ENCODE measurements around the gene ENPP3.
"Not testable (repeated sequence)": the region's sequence is repeated elsewhere in the genome, so short reads cannot be mapped to it uniquely, and the experiment has no call there.

- TF ChIP-seq, protein P1, sequence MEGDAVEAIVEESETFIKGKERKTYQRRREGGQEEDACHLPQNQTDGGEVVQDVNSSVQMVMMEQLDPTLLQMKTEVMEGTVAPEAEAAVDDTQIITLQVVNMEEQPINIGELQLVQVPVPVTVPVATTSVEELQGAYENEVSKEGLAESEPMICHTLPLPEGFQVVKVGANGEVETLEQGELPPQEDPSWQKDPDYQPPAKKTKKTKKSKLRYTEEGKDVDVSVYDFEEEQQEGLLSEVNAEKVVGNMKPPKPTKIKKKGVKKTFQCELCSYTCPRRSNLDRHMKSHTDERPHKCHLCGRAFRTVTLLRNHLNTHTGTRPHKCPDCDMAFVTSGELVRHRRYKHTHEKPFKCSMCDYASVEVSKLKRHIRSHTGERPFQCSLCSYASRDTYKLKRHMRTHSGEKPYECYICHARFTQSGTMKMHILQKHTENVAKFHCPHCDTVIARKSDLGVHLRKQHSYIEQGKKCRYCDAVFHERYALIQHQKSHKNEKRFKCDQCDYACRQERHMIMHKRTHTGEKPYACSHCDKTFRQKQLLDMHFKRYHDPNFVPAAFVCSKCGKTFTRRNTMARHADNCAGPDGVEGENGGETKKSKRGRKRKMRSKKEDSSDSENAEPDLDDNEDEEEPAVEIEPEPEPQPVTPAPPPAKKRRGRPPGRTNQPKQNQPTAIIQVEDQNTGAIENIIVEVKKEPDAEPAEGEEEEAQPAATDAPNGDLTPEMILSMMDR (IDR thresholded peaks at IDR 0.05 in 2 of 3, conservative IDR thresholded peaks at IDR 0.05 in 1 of 3; ENCODE audit: insufficient read depth in 2 of 3, low read depth in 1 of 3, low read length in 3 of 3): not testable (repeated sequence)
- TF ChIP-seq PRDM10 (IDR thresholded peaks at IDR 0.05; ENCODE audit: partially characterized antibody); NFIC (IDR thresholded peaks at IDR 0.05); ARHGAP35 (IDR thresholded peaks at IDR 0.05; ENCODE audit: partially characterized antibody); ZNF140 (CRISPR knock-in tag; IDR thresholded peaks at IDR 0.05); TFAM (CRISPR knock-in tag; conservative IDR thresholded peaks at IDR 0.05); HDAC1 (IDR thresholded peaks at IDR 0.05); GABPA (tag; conservative IDR thresholded peaks at IDR 0.05; ENCODE audit: low read depth); EZH2 (IDR thresholded peaks at IDR 0.05; ENCODE audit: borderline replicate concordance, low read depth, low read length); CBFA2T2 (conservative IDR thresholded peaks at IDR 0.05): not testable (repeated sequence)
- TF ChIP-seq, protein P2, sequence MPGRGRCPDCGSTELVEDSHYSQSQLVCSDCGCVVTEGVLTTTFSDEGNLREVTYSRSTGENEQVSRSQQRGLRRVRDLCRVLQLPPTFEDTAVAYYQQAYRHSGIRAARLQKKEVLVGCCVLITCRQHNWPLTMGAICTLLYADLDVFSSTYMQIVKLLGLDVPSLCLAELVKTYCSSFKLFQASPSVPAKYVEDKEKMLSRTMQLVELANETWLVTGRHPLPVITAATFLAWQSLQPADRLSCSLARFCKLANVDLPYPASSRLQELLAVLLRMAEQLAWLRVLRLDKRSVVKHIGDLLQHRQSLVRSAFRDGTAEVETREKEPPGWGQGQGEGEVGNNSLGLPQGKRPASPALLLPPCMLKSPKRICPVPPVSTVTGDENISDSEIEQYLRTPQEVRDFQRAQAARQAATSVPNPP (IDR thresholded peaks at IDR 0.05; ENCODE audit: borderline replicate concordance, insufficient read depth, insufficient read length): not testable (repeated sequence)
Observed at GRCh38 chr6:131700851-131701250, 63.7 kb downstream of the ENPP3 start.
